KMS-11 (cell line): ENCODE measurements around the gene MPV17.
A peak's percentile ranks its signal among the peaks of the same experiment; 100 is the strongest.

Source experiments
- H2AFZ ChIP-seq: fragments of 200-600 bp; sonication (generic); 2 replicates; pipeline ENCODE4 v1.6.1; 2016; ENCODE audit warnings: antibody characterized with exemption, mixed run types, low read depth
- H3K27ac ChIP-seq: fragments of 200-600 bp; sonication (generic); 2 replicates; pipeline ENCODE4 v1.6.1; 2016; ENCODE audit warnings: mild to moderate bottlenecking, mixed run types
- H3K27me3 ChIP-seq: fragments of 200-600 bp; sonication (generic); 2 replicates; pipeline ENCODE4 v1.6.1; 2017; ENCODE audit warnings: mild to moderate bottlenecking, low read depth, mixed run types, moderate library complexity; ENCODE audit not compliant: insufficient read depth
- H3K36me3 ChIP-seq: fragments of 200-600 bp; sonication (generic); 2 replicates; pipeline ENCODE4 v1.6.1; 2017; ENCODE audit warnings: mild to moderate bottlenecking, mixed run types; ENCODE audit not compliant: insufficient read depth
- H3K4me1 ChIP-seq: fragments of 200-600 bp; sonication (generic); 2 replicates; pipeline ENCODE4 v1.6.1; 2016; ENCODE audit warnings: mild to moderate bottlenecking, low read depth, mixed run types; ENCODE audit not compliant: poor library complexity, severe bottlenecking
- H3K4me2 ChIP-seq: fragments of 200-600 bp; sonication (generic); 2 replicates; pipeline ENCODE4 v1.7.0; 2016; ENCODE audit warnings: mild to moderate bottlenecking, mixed run types
- H3K4me3 ChIP-seq: fragments of 200-600 bp; sonication (generic); IDR thresholded peaks from 2 replicates; pipeline ENCODE4 v1.6.1; 2017; ENCODE audit warnings: low read depth, low read length, mixed read lengths; ENCODE audit not compliant: insufficient read depth
- H3K79me2 ChIP-seq: fragments of 200-600 bp; sonication (generic); 2 replicates; pipeline ENCODE4 v1.6.1; 2016; ENCODE audit warnings: low read depth, mixed run types; ENCODE audit not compliant: insufficient read depth
- H3K9ac ChIP-seq: fragments of 200-600 bp; sonication (generic); 2 replicates; pipeline ENCODE4 v1.6.1; 2016; ENCODE audit warnings: mild to moderate bottlenecking, mixed run types
- H4K20me1 ChIP-seq: fragments of 200-600 bp; sonication (generic); 2 replicates; pipeline ENCODE4 v1.6.1; 2016; ENCODE audit warnings: mild to moderate bottlenecking, mixed run types; ENCODE audit not compliant: insufficient read depth
- CTCF ChIP-seq: fragments of 200-600 bp; sonication (generic); conservative IDR thresholded peaks from 2 replicates; pipeline ENCODE4 v1.6.1; 2017; ENCODE audit warnings: low read depth, mild to moderate bottlenecking, antibody characterized with exemption, low read length, moderate library complexity, mixed read lengths

MPV17 gene

GRCh38 chr2:27322766-27323595 is at the start of gene MPV17:
TSS of gene MPV17 (minus strand) at chr2:27323097. CDS start at chr2:27322517, 580 bp downstream.
- Histone ChIP-seq H3K4me1 (peaks cover 14% of the 10 kb centered on the region), H4K20me1 (no peaks in the 10 kb centered on the region), H3K36me3 (no peaks in the 10 kb centered on the region), H3K79me2 (no peaks in the 10 kb centered on the region), H2AFZ (peak within 1 kb of the TSS; percentile 77), H3K4me3 (peak within 1 kb of the TSS; percentile 92), H3K27ac (peak within 1 kb of the TSS; percentile 57), H3K27me3 (no peaks in the 10 kb centered on the region), H3K4me2 (peak within 1 kb of the TSS; percentile 71), H3K9ac (peak within 1 kb of the TSS; percentile 84)
- no peak for TF ChIP-seq CTCF

GRCh38 chr2:27370816-27371620 is 48.1 kb upstream of the MPV17 start:
- no peaks in the 10 kb centered on the region for H3K27me3 ChIP-seq
- H3K79me2 ChIP-seq = peaks cover 33% of the 10 kb centered on the region
- no peak overlapping the region for H3K4me3 ChIP-seq
- peak overlapping the region; percentile 80 for H3K4me2 ChIP-seq
- no peaks in the 10 kb centered on the region for H4K20me1 ChIP-seq
- H3K27ac ChIP-seq = peak overlapping the region; percentile 79
- no peaks in the 10 kb centered on the region for H3K36me3 ChIP-seq
- H2AFZ ChIP-seq = peak overlapping the region; percentile 35
- no peak for TF ChIP-seq CTCF
- H3K4me1 ChIP-seq = peaks cover 9% of the 10 kb centered on the region
- peak overlapping the region; percentile 86 for H3K9ac ChIP-seq

- no peaks in the 10 kb centered on the region for H3K36me3 ChIP-seq
- TF ChIP-seq CTCF = peak; percentile 51; the same call in 1 of the 2 replicates
These were observed 47.3 kb upstream of the MPV17 start, which contains the start of the genes EIF2B4 and SNX17 for GRCh38 chr2:27370026-27370815. TSS of gene EIF2B4 (minus strand) at chr2:27370338. CDS start at chr2:27370314, 24 bp downstream. TSS of gene SNX17 (plus strand) at chr2:27370616. CDS start at chr2:27370744, 128 bp downstream.

More at GRCh38 chr2:27370026-27370815, 47.3 kb upstream of the MPV17 start, which contains the start of the genes EIF2B4 and SNX17:
- Histone ChIP-seq H3K4me2 (peak within 1 kb of the TSS; percentile 100), H3K27ac (peak within 1 kb of the TSS; percentile 79), H3K27me3 (no peaks in the 10 kb centered on the region), H4K20me1 (no peaks in the 10 kb centered on the region), H2AFZ (peak within 1 kb of the TSS; percentile 83), H3K4me1 (peaks cover 9% of the 10 kb centered on the region), H3K9ac (peak within 1 kb of the TSS; percentile 86), H3K4me3 (peak within 1 kb of the TSS; percentile 81), H3K79me2 (peaks cover 33% of the 10 kb centered on the region)
